Inferior parietal cortex (tissue), 1 donor: ENCODE results near the gene FDXR.
"Not testable (repeated sequence)": the region's sequence is repeated elsewhere in the genome, so short reads cannot be mapped to it uniquely, and the experiment has no call there.

Experiments
- DNase-seq: peaks from one replicate; pipeline ENCODE4 v3.0.0-alpha.2; 2016; ENCODE audit errors: extremely low spot score

FDXR gene

DNA sequence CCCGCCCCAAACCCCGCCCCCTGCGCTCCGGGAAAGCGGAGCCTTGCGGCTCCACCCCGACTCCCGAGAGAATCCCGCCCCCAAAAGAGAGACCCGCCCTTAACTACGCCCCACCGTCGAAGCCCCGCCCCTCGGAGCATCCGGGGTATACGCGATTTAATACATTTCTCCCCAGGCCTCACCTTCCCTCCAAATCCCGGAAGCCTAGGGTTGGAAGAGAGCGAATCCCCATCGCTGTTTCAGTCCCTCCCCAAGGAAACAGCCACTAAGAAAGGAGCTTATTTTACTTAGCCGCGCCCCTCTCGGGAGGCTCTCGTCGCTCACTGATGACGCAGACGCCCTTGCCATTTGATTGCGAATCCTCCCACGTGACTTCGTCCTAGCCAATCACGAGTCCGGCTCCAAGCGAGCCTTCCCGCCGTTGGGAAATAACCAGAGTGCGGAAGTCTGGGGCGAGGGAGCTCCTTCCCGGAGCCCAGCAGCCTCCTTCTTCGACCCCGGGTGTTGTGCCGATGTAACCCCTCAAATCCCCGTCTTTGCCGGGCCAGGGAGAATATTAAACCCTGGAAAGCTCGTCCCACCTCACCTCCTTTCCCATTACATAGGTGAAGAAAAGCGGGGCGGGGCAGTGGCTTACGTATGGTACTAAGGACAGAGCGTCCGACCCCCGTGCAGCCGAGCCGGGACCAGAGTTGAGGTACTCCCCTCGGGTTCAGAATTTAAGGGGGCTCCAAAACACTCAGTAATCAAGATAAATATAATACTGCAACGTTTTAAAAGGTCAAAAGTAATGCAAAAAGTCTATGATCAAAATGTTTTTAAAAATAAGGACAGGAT is 461 bp upstream of the FDXR start:
- DNase-seq = peak; percentile 100

DNA sequence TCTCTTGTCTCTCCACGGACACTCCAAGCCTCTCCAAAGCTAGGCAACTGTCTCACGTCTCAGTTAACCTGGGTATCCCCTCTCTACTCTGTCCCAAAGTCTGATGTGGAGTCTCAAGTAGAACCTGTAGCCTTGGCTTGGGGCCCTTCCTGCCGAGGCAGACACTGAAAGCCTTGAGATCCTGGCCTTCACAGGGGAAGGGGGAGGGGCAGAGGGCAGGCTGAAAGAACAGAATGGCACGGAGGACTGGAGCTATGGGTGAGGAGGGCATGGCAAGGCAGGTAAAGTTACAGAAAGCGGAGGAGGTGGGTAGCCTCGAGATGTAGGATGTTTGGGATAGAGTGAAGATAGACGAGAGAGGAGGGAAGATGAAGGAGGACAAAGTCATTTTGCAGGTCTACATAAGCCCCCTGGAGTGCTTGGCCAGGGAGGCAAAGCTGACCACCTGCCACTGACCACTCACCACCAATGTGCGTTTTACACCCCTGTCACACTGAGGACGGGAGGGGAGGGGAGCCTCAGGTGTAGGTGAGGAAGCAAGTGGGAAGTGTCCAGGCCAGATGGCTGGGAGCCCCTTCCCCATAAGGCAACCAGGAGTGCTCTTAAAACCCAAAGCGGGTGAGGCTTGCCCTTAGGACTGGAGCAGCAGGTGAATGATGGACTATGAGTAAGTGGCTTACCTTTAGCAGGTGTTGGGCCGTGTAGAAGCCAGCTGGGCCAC is 1.3 kb downstream of the FDXR start:
- DNase-seq = no peak

DNA sequence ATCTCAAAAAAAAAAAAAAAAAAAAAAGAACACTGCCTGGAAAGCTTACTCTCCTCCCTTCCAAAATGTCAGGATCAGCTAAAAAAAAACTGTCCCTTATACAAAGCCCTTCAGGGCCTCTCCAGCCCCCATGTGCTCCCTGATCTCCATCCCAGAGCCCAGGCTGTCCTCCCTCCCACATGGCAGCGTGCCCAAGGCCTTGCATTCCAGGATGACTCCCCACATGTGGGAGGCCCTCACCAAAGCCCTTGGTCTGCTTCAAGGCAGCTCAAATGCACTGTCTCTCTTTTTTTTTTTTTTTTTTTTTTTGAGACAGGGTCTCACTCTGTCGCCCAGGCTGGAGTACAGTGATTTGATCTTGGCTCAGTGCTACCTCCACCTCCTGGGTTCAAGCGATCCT is 2.3 kb downstream of the FDXR start:
- no peak for DNase-seq

DNA sequence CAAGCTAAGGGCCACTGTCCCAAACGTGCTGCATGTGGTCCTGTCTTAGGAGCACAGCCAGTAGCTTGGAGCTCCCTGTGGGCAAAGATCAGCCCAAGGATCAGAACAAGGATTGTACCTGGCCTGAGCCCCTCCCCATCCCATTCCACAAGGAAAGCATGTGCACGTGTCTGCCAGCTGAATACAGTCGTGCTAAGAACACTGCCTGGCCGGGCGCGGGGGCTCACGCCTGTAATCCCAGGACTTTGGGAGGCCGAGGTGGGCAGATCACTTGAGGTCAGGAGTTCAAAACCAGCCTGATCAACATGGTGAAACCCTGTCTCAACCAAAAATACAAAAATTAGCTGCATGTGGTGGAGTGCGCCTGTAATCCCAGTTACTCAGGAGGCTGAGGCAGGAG is 2.8 kb downstream of the FDXR start:
- DNase-seq = not testable (repeated sequence)

DNA sequence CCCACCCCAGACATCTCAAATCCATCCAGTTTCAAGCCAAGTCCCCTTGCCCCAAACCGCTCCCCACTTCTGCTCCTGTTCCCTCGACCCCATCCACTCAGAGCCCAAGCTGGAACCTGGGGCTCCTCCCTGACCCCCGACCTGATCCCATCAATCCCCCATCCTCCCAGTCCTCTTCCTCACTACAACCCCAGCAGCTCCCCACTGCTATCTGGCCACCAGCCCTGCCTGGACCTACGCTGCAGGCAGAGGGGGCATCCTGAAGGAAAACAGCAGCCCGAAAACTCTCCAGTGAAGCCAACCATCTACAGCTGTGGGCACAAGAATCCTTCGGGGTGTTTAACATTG is 3.9 kb downstream of the FDXR start:
- DNase-seq = no peak

DNA sequence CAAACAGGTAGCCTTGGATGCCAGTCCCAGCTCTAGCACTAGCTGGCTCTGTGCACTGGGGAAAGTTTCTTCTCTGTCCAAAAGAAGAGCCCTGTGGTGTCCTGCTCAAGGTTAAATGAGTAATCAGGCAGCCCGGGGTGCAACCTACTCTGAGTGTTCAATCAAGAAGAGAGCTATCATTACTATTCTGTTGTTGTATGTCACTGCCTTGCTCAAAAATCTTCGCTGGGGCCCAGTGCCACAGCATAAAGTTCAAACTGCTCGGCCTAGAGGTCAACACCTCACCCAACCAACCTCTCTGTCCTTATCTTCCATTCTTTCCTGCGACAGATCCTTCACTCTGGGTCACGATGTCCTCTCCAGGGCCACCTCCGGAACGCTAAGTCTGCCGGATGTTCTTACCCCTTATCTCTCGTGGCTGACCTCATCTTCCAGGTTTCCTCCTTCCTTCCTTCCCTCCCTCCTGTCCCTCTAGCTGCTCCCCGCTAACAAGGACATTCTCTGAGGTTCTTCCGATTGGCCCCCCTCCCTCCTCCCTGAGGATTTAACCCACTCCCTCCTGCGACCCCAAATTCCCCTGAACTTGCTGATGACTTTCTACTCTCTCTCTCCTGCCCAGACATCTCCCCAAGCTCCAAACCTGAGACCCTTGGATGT is 4.4 kb downstream of the FDXR start:
- no peak for DNase-seq

DNA sequence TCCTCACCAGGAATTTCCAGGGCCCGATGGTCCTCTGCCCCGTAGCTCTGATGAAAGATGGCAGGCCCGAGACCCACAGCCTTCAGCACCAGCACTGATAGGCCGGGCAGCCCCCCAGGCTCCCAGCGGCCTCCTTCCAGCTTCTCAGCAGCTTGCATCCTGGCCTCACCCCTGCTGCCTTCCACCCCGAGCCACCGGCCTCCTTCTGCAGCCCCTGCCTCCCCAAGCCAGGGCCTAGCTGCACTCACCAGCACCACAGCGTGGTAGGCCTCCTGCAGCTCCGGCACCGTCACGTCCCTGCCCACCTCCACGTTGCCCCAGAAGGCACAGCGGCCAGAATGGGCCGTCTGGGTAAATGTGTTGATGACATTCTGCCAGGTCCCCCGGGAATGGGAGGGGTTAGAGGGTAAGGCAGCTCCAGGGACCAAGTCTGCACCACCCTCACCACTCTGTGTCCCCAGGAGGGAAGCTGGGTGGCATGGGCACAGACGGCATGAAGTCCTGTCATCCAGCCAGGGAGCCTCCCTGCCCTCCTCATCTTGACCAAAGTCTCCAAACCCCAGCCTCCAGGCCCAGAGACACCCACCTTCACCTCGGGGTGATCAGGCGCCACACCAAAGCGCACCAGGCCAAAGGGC is 6.5 kb downstream of the FDXR start:
- no peak for DNase-seq

DNA sequence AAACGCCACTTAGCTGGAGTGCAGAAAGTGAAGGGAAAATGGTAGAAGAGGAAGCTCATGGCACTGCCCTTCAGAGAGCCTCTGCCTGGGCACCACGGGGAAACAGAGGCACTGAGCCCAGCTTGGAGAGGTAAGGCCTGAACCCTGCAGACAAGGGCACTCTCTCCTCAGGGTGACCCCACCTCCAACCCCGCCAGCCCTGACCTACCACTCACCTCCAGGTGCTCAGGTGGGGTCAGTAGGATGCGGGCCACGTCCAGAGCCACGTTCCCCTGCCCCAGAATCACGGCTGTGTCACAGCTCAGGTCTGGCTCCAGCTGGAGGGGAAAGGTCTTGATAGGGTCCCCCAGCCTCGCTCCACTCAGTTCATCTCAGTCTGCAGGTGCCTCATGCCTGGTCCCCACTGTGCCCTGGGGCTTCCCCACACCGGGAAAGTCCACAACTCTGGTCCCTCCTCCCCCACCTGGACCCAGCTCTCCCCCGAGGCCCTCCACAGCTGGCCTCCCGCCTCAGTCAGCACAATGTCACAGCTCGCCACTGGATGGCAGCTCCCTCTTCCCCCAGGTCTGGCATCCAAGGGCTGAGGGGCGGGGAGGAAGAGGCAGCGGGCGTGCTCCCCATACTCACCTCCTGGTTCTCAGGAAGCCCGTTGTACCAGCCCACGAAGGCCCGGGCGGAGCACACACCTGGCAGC is 7.1 kb downstream of the FDXR start:
- DNase-seq = no peak

DNA sequence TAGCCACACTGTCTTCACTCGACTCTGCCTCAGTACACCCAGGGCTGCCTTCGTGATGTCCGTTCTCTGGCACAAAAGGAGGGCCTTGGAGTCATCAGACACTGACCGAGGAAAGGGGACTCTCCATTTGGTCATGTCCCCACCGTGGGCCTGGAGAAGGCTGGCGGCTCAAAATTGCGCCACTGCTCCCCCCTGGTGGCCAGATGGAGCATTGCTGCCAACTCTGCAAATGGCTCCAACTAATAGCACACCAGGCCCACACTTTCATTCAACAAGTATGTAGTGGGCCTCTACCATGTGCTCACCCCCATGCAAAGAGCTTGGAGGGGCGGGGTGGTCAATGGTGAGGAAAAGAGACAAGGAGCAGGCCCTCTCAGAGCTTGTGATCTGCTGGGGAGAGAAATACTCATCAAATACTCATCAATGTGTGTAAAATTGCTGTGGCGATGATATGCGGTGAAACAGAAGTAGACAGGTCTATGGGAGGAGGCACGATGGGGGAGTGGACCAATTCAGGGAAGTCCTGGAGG is 7.9 kb downstream of the FDXR start:
- peak; percentile 90 for DNase-seq

DNA sequence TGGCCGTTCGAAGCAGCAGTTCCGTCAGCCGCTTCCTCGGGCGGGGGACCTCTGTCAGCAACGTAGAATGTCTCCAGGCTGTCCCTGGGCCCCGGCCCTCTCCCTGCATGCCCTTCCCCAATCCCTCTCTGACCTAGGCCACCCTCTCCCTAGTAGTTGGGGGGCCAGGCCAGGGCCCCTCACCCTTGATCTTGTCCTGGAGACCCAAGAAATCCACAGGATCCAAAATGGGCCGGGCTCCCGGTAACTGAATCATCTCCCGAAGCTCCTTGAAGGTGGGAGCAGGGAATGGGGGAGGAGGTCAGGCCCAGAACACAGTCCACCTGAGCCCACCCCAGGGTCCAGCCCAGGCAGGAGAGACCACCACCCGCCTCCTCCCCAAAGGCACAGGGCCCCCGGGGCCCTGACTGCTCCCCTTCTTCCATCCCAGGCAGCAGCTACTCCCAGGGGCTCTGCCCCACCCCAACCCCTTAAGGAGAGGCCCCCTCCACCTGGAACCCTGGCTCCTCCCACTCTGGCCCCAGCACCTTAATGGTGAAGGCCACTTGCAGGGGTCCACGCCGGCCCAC is 8.4 kb downstream of the FDXR start:
- DNase-seq = no peak

DNA sequence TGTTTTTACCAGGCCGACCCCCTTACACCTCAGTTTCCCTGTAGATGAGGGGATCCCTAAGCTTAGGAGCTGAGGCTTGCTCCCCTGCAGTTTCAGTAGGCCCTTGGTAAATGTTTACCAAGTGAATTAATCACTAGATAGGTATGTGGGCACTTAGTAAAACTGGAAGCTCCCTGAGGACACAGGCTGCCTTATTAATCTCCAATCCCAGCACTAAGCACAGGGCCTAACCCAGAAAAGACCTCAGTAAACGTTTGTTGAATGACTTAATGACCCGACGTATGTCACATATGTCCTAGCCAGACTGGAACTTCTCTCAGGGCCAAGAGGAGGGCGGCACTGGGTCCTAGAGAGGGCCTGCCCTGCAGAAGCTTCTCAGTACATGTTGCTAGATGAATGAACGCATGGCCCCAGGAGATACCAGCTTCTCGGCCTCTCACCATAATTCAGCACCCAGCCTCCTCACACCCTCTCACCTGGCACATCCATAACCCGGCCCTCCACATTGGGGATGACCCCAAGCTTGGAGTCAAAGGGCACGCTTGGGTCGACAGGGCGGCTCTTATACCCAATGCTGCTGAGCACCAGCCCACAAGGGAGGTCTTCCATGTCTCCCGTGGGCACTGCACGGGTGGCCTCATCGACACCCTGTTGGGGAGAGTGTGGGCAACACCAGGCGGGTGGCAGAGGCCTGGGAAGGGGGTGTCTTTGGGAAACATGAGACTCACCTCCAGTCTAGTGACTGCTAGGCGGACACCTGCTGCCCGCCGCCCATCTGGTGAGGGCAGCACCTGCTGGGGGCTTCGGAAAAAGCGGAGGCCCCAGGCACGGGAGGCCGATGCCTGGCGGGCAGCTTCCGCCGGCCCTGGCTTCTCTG is 9.1 kb downstream of the FDXR start:
- no peak for DNase-seq

DNA sequence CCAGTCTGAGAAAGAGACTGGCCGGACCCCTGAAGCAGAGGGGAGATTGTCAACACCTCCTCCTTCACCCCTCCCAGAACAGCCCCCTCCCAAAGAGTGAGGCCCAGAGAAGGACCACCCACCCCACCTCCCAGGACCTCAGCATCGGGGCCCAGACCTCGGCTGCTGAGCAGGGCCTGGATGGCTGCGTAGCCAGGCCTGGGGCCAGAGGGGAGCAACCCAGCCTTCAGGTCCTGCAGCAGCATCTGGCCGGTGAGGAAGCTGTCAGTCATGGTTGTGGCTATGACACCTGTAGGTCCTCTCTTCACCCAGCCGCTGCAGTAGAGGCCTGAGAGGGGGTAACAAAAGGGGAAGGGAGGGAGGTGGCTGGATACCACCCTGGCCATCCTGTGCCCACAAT is 9.9 kb downstream of the FDXR start:
- DNase-seq = no peak

DNA sequence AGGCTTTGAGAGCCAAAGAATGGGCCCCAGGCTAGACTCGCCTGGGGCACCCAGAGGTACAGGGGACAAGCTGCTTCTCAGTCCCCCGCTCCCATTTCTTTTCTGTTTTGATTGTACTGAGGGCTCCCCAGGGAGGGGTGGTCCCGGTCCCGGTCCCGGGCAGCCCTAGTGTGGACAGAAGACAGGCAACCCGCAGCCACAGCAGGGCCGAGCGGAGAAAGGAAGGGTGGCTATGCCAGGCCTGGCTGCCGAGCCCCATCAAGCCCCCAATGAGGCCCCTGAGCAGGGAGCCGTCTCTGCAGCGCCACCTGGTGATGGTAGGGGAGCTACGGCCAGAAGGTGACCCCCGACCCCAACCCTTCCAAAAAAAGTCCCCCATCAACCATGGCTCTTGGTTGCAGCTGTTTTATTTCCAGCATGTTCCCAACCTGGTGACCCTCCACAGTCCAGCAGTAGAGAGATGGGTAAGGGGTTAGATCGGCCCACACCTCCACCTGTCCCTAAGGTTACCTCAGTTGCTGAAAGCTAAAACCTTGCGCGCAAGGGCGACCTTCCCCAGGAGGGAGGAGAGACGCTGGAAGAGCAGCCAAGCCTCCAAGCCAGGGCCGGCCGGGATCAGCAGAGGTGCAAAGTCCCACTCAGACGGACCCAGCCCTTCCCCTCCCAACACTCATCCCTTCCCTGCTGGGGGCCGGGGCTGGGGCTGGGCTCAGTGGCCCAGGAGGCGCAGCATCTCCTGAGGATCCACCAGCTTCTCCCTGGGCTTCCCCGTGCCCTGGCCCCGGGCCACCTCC is 10.5 kb downstream of the FDXR start:
- DNase-seq = no peak

DNA sequence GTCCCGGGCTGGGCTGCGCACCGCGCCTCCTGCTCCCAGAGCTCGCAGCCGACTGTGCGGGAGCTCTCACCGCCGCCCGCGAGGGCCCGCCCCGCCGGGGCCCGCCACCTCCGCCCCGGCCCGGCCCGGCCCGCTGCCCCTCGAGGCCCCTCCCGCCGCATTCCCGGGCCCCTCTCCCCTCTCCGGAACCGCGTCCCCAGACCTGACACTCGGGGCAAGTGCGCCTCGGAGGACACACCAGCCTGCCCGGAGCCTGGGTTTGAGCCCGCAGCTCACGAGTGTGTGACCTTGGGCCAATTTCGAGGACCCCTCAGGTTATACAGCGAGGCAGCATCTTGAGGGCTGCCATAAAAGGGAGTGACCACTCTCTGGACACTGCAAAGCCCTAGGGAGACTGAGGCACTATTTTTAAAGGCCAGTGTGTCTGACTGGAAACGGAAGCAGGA is 11.1 kb downstream of the FDXR start:
- DNase-seq = no peak

DNA sequence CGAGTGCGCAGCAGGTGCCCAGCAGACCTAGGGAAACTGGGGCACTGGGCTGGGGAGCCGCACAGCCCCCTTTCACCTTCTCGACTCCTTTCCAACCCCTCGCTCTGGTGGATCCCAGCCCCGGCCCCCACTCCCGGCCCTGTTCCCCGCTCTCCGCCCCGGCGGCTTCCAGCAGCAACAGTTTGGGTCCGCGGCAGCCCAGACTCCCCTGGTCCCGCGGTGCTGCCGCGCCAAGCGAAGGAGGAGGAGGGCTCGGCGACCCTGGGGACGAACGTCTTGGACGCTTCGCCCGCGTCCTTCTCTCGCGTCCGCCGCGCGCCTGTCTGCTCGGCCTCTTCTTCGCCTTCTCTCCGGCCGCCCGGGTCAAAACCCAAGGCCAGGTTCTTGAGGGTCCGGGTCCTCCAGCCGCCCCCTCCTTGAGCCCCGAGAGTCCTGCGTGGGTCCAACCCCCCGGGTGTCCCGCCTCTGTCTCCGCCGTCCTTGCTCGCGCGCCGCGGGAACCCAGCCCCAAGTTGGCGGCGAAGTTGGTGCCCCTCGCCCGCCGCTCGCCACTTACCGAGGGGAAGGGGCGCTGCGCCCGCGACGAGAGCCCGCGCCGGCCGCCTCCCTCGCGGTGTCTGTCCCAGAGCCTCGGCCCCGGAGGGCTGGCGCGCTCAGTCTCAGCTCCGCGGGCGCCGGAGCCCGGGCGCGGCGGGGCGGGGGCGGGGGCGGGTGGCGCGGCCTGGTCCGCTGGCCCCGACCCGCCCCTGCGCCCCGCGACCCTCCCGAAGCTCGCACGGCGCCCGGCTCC is 11.7 kb downstream of the FDXR start:
- no peak for DNase-seq

DNA sequence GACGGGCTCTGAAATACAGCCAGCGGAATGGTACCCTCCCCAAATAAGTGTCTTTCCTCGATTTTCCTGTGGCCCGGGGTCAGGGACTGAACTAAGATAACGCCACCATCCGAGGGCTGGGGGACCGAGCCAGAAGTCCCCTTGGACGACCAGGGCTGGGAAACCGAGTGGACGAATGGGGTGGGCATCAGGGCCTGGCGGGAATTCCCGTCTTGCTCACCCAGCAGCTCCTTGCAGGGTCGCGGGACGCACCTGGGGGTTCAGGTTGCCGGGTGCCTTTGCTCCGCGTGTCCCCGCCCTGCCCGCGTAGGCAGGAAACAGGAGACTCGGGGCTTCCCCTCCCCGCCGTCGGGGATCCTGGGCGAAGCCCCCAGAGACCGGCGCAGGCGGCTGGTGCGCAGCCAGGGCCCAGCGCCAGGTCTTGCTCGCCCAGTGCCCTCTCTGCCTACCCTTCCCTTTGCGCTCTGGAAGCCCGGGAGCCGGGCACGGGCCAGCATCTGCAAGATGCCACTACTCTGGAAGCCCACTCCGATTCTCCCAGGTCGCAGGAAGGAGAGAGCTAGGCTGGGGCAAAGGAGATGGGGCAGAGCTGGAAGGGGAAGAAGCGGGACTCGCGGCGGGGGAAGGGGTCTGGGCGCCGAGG is 12.4 kb downstream of the FDXR start:
- DNase-seq = no peak

DNA sequence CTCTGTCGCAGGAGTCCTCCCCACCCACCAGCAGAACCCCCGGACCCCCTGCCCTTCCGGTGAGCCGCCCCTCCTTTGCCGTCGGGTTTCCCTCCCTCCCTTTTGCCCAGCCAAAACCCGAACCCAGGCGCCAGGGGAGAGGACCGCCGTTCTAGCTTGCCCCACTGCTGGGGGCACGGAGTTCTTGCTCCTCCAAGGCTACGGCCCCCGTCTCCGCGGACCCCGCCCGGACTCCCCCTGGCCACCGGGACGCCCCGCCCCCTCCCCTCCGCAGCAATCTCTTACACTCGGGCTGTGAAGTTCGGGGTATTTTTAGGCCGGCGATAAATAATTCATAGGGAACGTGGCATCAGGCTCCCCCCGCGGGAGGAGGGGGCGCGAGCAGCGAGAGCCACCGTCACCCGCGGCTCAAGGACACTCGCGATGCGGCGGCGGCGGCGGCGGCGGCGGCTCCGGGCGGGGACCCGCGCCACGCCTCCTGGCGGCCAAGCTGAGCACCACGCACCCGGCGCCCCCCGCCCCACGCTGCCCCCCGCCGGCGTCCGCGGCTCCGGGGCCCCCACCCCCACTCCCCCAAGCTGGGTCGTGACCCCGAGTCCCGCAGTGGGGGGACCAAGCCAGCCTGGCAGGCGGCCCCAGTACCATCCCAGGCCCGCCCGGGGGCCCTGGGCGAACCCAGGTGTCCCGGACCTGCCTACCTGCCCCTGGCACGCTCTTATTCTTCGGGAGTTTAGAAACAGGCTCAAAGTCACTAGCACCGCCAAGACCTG is 13.2 kb downstream of the FDXR start, which contains the start of gene GRIN2C:
Gene GRIN2C (minus strand): TSS at position 427 of the 770 bp plus-strand sequence. CDS start 4,793 bp downstream, outside the sequence.
- DNase-seq = no peak
